GM12873 (cell line): ENCODE results near the gene FMO5.

Experiments used
- TF ChIP-seq, protein P1 (sequence below): IDR thresholded peaks from 2 replicates; pipeline ENCODE4 v1.5.1; 2012; ENCODE audit warnings: low read depth, mild to moderate bottlenecking, moderate library complexity, low read length, control low read depth; ENCODE audit not compliant: insufficient read depth; ENCODE audit errors: missing control alignments

The FMO5 gene

DNA sequence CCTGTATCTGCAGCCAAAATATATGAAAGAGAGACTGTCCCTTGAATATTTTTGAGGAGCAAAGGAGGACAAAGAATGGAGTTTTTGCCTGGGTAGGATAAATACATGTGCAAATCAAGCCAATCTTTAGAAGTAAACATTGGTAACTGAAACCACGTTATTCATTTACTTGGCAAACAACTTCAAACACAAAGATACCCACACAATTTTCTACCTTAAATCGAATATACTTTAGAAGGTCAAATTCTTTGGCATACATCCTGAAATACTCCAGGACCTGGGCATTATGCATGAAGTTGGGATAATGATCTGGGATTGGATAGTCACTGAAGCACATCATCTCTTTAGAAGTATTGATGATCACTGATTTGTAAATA is 9.6 kb downstream of the FMO5 start:
- TF ChIP-seq, protein P1, sequence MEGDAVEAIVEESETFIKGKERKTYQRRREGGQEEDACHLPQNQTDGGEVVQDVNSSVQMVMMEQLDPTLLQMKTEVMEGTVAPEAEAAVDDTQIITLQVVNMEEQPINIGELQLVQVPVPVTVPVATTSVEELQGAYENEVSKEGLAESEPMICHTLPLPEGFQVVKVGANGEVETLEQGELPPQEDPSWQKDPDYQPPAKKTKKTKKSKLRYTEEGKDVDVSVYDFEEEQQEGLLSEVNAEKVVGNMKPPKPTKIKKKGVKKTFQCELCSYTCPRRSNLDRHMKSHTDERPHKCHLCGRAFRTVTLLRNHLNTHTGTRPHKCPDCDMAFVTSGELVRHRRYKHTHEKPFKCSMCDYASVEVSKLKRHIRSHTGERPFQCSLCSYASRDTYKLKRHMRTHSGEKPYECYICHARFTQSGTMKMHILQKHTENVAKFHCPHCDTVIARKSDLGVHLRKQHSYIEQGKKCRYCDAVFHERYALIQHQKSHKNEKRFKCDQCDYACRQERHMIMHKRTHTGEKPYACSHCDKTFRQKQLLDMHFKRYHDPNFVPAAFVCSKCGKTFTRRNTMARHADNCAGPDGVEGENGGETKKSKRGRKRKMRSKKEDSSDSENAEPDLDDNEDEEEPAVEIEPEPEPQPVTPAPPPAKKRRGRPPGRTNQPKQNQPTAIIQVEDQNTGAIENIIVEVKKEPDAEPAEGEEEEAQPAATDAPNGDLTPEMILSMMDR: no peak

DNA sequence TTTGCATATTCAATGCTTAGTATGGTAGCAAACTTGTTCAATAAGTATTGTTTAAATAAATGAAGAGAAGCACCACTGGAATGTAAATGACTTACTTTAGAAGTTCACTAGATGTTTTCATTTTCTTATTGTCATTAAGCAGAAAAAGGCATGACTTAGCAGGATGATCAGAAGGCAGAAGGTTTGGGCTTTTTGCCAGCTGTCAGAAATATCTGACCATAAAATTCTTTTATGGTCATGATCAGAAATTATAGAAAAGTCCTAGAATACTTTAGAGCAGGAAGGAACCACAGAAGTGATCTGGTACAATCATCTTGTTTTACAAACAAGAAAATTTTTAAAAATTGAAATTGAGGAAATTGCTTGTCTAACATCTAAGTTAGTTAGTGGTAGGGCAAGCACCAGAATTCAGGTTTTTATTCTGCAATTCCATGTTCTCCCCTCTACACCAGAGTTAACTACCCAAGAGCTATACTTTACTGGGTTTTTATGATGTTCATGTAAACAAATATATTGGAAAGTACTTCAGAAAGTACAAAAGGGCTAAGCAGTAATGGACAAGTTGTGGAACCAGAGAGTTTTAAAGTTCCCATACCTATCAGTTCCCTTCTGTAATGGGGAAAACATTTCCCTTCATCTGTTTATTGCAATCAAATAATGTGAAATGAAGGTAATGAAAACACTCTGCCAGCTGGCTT is 10.1 kb downstream of the FMO5 start:
- TF ChIP-seq, protein P1: no peak

DNA sequence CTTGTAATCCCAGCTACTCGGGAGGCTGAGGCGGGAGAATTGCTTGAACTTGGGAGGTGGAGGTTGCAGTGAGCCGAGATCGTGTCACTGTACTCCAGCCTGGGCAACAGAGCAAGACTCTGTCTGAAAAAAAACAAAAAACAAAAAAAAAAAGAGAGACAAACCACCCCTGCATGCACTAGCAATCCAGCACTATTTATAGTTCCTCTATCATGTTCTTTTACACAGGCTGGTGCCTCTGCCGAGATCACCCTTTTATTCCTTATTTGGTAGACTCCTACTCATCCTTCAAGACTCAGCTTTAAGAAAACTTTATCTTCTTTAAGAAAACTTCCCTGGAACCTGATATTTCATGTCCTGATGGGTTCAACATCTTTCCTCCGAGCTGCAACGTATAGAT is 10.8 kb downstream of the FMO5 start:
- TF ChIP-seq, protein P1: no peak

DNA sequence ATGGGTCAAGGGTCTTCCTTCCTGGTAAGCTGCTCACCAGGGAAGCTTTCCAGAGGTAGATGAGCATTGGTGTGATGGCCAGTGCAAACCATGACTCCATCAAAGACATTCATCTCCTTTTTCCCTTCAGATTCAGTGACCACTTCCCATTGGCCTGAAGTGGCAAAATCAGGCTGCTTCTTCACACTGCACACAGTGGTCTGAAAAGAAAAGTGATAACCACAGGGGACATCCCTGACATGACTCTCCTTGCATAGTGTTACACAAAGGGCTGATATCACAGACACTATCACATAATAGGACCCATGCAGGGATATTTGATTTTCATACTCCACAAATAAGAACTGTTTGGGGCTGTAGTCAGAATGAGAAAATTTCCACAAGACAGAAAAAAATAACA is 11.9 kb downstream of the FMO5 start:
- TF ChIP-seq, protein P1: no peak

DNA sequence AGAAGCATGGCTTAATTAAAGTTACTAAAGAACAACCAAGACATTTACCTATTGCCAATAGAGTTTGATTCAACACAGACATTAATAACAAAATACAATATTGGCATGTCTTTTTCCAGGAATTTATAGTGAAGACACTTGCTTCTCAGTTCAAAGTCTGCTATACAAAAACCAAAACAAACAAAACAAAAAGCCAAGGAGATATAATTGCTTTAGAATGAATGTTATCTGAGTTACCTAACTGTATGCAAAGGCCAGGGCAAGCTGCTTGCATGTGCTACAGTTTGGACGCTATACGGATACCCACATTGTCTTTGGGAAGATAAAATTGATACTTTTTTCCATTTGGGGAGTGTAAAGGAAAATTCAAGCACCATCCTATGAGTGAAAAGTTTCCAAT is 13.6 kb downstream of the FMO5 start:
- TF ChIP-seq, protein P1: no peak

DNA sequence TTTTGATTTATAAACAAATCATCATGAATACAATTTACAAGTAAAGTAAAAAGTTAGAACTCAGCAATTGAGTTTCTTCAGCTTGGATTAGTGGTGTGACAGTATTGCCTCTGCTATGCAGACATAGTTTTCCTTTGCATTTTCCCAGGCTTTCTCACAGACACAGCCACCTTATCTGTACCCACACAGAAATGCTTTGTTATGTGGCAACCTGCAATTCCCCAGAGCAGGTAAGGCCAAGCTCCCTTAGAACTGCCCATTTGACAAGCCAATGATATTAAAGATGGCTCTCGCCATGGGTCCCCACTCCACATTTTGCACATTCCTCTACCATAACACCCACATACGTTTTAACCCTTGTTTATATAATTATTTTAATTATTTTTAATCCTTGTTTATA is 14.2 kb downstream of the FMO5 start:
- TF ChIP-seq, protein P1: no peak

DNA sequence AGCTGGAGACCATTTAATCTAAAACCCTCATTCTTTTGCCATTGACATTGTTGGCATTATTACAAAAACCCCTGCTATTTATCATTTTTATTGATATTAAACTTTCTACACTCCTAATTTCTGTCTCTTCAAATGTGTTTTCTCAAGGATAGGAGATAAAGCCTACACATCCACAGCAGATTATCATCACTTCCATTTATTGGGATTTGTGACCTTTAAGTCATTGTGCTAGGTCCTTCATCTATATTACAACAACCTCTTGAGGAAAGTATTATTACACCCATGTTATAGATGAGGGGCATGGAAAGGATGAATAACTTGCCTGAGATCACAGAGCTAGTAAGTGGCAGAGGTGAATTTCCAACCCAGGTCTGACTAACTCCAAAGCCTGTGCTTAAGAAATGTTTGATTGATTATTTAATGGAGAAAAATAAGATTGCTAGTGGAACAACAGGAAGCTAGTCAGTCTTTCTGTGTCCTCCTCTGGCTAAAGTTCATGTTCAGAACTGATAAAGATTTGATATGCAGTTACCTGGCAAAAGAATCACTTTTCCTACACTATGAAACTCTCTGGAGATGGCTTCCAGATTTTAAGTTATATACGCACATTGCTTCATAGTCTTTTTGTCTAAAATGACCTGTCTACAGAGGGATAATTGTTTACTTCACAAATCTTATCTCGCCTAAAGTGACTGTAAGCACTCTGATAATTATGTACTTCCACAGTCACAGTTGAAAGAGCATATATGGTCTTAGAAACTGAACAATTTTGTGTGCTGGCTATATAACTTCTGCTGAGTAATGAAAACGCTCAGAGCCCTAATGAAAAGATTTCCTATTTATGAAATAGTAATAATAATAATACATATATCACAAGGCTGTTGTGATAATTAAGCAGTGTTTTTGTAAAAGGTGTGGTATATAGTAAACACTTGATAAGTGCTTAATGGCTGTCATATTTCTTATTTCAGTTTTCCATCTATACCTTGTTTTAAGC is 15.0 kb downstream of the FMO5 start:
- TF ChIP-seq, protein P1: no peak
